Lung (tissue), 12 donors: ENCODE data around the gene NECAB3. TPM values are rescaled to one million over a fixed set of nuclear protein-coding genes. Genes with fewer than 3 reads are reported as not detected.

Source experiments
- ATAC-seq: fragments of 200-7000 bp; cut with Tn5 transposase; one replicate; pipeline ENCODE4 v1.9.1; 2020; ENCODE audit warnings: moderate number of reproducible peaks; ENCODE audit not compliant: insufficient read depth, low FRiP score
- DNase-seq, 3 donors: peaks; one replicate each; pipeline ENCODE4 v3.0.0-alpha.2; 2013 to 2017
- H3K27ac ChIP-seq, 2 donors: one replicate each; pipeline ENCODE4 v1.5.1; 2013; ENCODE audit warnings: mild to moderate bottlenecking in 2 of 2, moderate library complexity in 2 of 2, control low read depth in 1 of 2, inconsistent platforms in 1 of 2, low read depth in 1 of 2, low read length in 1 of 2
- H3K27me3 ChIP-seq, 3 donors: one replicate each; pipeline ENCODE4 v1.5.1; 2013; ENCODE audit warnings: low read length in 2 of 3; ENCODE audit not compliant: control insufficient read depth in 3 of 3, insufficient read depth in 3 of 3
- H3K36me3 ChIP-seq, 4 donors: one replicate each; pipeline ENCODE4 v1.5.1; 2013; ENCODE audit warnings: low read length in 4 of 4, mild to moderate bottlenecking in 1 of 4, moderate library complexity in 1 of 4; ENCODE audit not compliant: control insufficient read depth in 4 of 4, insufficient read depth in 4 of 4
- H3K4me1 ChIP-seq, 5 donors: one replicate each; pipeline ENCODE4 v1.5.1; 2013; ENCODE audit warnings: low read length in 5 of 5, mild to moderate bottlenecking in 2 of 5, moderate library complexity in 1 of 5; ENCODE audit not compliant: control insufficient read depth in 5 of 5, insufficient read depth in 5 of 5
- H3K4me3 ChIP-seq: one replicate; pipeline ENCODE4 v1.5.1; 2013; ENCODE audit warnings: mild to moderate bottlenecking, control low read depth, moderate library complexity
- H3K9ac ChIP-seq, 2 donors: one replicate each; pipeline ENCODE4 v1.5.1; 2013; ENCODE audit warnings: low read length in 2 of 2, control low read depth in 1 of 2; ENCODE audit not compliant: insufficient read depth in 1 of 2
- H3K9me3 ChIP-seq, 4 donors: one replicate each; pipeline ENCODE4 v1.5.1; 2013; ENCODE audit warnings: low read length in 3 of 4, mild to moderate bottlenecking in 1 of 4, moderate library complexity in 1 of 4; ENCODE audit not compliant: control insufficient read depth in 4 of 4, insufficient read depth in 3 of 4
- CTCF ChIP-seq: IDR thresholded peaks from 2 replicates; pipeline ENCODE4 v1.5.1; 2012; ENCODE audit warnings: mild to moderate bottlenecking; ENCODE audit errors: control extremely low read depth, extremely low read depth
- WGBS, 2 donors: extraction: QIAGEN DNeasy Blood & Tissue Kit; methylation state at CpG; one replicate each; pipeline ENCODE4 v1.1.7; 2013; 5-methylcytosine and 5-hydroxymethylcytosine counted together
- polyA plus RNA-seq, 2 donors: library from polyadenylated mRNA; stranded (reverse); fragments of 200-250 nt; gene quantifications; one replicate each; pipeline ENCODE4 v1.2.1, GENCODE V29; 2013
- total RNA-seq, 2 donors: library from RNA; depleted of rRNA in 1 of 2; stranded (reverse); fragments of >200 nt in 1 of 2; gene quantifications; one replicate each; pipeline ENCODE4 v1.2.1, GENCODE V29; 2014 to 2021
- donor health status: control.
- donor health status: control.
- donor health status: Bipolar disorder and iron deficiency.
- donor health status: healthy.
- donor health status: DM: yes; HTN: yes; CAD: no.

NECAB3 gene
- total and polyA plus RNA-seq, 4 donors: 21.2 to 127 (median 72.2) TPM

- WGBS, 2 donors: 44 to 57% methylated on average over 13 of the region's 13 CpGs
- H3K4me3 ChIP-seq: peak overlapping the region; percentile 86
- DNase-seq: no peak
- H3K27me3 ChIP-seq: no peaks in the 10 kb centered on the region
- peaks cover 0 to 3% (median under 1%) of the 10 kb centered on the region in 4 donors for H3K36me3 ChIP-seq
- TF ChIP-seq CTCF: no peak
- H3K4me1 ChIP-seq: peaks cover 0 to 9% (median 4%) of the 10 kb centered on the region in 5 donors
- no peaks in the 10 kb centered on the region for H3K9me3 ChIP-seq
- H3K9ac ChIP-seq: peak overlapping the region; percentile 58 to 59
- H3K27ac ChIP-seq: peak overlapping the region in 1 of 2 donors; percentile 89
- no peak for ATAC-seq
These were observed 45.2 kb upstream of the NECAB3 start for GRCh38 chr20:33719277-33719988.

DNA sequence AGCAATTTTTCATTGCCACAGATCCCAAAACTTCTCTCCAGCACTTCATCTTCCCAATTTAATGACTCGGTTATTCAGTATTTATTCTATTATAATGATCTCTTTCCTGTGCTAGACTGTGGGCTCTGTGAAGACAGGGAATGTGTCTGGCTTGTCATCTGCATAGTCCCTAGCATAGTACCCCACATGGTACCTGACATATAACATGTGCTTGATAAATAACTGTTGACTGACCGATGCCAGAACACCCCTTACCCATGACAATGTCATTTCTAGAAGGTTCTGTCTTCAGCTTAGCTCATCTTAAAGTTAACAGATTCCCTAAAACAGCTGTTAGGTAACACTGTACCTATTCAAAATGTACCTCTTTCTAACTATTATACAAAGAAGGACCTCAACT, 42.3 kb upstream of the NECAB3 start:
- WGBS, 2 donors: 77 to 94% methylated on average over 2 of the region's 2 CpGs
- TF ChIP-seq CTCF: no peak

DNA sequence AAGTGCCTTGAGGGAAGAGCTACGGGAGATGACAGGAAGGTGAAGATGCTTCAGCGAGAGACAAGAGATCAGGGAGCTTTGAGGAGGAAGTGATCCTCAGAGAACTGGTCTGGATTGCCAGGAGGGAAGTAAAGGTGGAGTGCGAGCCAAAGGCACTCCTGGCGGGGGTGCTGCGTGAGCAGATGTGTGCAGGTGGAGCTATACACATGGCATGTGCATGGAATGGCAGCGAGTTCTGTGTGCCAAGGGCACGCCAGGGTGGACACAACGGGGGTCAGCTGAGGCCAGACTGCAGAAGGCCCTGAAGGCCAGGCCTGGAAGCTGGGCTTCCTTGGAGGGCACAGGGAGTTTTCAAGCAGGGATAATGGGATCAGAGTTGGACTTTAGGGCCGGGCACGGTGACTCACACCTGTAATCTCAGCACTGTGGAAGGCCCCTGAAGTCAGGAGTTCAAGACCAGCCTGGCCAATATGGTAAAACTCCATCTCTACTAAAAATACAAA, 39.7 kb upstream of the NECAB3 start:
- peaks cover 5 to 24% (median 19%) of the 10 kb centered on the region in 4 donors for H3K36me3 ChIP-seq

More for the DNA sequence above, 42.3 kb upstream of the NECAB3 start:
- DNase-seq (no peak), ATAC-seq (no peak)
- H3K9me3 ChIP-seq: no peaks in the 10 kb centered on the region
- H3K4me3 ChIP-seq: no peak overlapping the region
- peaks cover 3 to 17% (median 6%) of the 10 kb centered on the region in 4 donors for H3K36me3 ChIP-seq
- no peak overlapping the region for H3K27ac ChIP-seq
- H3K27me3 ChIP-seq: no peaks in the 10 kb centered on the region
- peaks cover 0 to 12% (median 4%) of the 10 kb centered on the region in 5 donors for H3K4me1 ChIP-seq
- no peak overlapping the region for H3K9ac ChIP-seq

More for the DNA sequence above, 39.7 kb upstream of the NECAB3 start:
- DNase-seq (no peak), ATAC-seq (no peak)
- 91 to 92% methylated on average over 10 of the region's 10 CpGs for WGBS, 2 donors
- TF ChIP-seq CTCF: no peak
- Histone ChIP-seq H3K27ac (no peak overlapping the region), H3K4me1 (peaks cover 0 to 14% (median 0%) of the 10 kb centered on the region in 5 donors), H3K9me3 (no peaks in the 10 kb centered on the region), H3K9ac (no peak overlapping the region), H3K4me3 (no peak overlapping the region), H3K27me3 (no peaks in the 10 kb centered on the region)
